ENCODE data around the gene DDX41. TPM values are rescaled to one million over a fixed set of nuclear protein-coding genes. Genes with fewer than 3 reads are reported as not detected.

Gene DDX41
- total and polyA plus RNA-seq, 3 experiments from 2014 or later = 61.7 to 164 (median 160) TPM

DNA sequence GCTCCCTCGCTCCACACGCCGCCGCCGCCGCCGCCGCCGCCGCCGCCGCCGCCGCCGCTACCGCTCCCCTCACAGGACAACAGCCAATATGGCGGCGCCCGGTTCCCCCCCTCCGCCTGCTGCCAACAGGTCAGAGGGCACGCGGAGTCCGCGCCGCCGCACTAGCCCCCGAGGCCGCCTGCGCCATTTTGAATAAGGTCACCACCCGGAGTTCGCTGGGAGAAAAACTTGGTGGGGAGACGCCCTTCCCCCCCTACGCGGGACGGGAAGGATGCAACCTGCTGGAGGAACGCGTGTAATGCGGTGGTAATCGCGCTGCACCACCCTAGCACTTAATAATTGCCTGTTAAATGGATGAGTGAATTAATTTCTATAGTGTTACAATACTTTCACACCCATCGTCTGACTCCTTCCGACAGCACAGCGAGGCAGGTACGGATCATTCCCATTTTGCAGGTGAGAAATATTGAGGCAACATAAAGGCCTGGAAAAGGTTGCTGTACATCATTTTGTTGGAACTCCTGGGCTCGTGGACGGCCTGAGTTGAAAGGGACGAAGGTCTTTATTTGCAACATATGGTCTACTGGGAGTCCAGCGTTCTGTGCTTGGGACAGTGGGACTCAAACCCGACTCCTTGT lies 37.8 kb upstream of the DDX41 start, which contains the start of gene FAM193B:
TSS of gene FAM193B (minus strand) at position 90 of the 638 bp plus-strand sequence. CDS start 105 bp downstream, outside the sequence.
- H3K9me3 ChIP-seq (ENCODE audit: low read length) = no peaks in the 10 kb centered on the region
- H3K4me3 ChIP-seq (ENCODE audit: low read length) = peak within 1 kb of the TSS; percentile 92
- H3K27me3 Mint-ChIP-seq = no peaks in the 10 kb centered on the region
- H3K36me3 Mint-ChIP-seq = peaks cover 0 to 27% (median 0%) of the 10 kb centered on the region in 3 donors
- H3K27me3 ChIP-seq (ENCODE audit: insufficient read depth, low read length, poor library complexity, severe bottlenecking) = no peaks in the 10 kb centered on the region
- H3K36me3 ChIP-seq (ENCODE audit: insufficient read depth, low read length) = no peaks in the 10 kb centered on the region
- H3K4me3 Mint-ChIP-seq = peak within 1 kb of the TSS; percentile 88 to 96 (median 89)
- H3K27ac ChIP-seq (ENCODE audit: low read depth, low read length) = peak within 1 kb of the TSS; percentile 49
- no peaks in the 10 kb centered on the region for H3K9me3 Mint-ChIP-seq
- peak within 1 kb of the TSS; percentile 32 to 90 (median 78) for H3K27ac Mint-ChIP-seq
- POLR2A ChIA-PET = no interaction called here
- peaks cover 38 to 62% (median 59%) of the 10 kb centered on the region in 3 donors for H3K4me1 Mint-ChIP-seq
- H3K4me1 ChIP-seq (ENCODE audit: insufficient read depth, low read length) = peaks cover 21% of the 10 kb centered on the region
- CTCF ChIA-PET = no interaction called here
- peak; percentile 90 to 96 (median 94) for DNase-seq

DNA sequence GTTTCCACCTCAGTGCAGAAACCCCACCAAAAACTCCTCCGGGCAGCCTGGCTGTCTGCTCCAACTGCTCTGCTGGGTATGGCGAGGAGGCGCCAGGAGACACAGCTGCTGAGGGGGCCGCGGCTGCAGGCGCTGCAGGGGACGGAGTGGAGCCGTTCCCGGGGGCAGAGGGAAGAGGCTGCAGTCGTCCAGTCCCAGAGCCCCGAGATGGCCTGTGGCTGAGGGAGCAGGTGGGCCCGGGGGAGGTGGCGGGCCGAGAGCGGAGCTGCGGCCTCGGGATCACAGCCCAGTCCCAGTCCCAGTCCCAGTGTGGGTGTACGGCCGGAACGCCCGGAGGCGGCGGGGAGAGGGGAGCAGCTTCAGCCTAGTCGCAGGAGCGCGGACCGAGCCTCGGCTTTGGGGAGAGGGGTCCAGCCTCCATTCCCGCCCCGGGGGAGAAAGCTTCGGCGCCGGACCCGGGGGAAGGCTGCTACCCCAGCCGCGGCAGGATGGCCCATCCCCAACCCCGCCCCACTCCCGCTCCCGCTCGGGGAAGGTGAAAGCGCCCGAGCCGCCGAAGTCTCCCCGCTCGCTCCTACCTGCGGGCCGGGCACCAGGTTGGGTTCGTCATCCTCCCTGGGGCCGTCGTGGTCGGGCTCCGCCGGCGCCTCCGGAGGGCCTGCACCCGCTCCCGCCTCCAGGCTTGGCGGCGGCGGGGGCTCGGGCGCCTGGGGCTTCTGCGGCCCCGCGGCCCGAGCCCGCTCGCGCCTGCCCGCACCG lies 37.1 kb upstream of the DDX41 start:
- ChIA-PET POLR2A (no interaction called here), CTCF (no interaction called here)
- peak overlapping the region; percentile 49 for H3K27ac ChIP-seq (ENCODE audit: low read depth, low read length)

DNA sequence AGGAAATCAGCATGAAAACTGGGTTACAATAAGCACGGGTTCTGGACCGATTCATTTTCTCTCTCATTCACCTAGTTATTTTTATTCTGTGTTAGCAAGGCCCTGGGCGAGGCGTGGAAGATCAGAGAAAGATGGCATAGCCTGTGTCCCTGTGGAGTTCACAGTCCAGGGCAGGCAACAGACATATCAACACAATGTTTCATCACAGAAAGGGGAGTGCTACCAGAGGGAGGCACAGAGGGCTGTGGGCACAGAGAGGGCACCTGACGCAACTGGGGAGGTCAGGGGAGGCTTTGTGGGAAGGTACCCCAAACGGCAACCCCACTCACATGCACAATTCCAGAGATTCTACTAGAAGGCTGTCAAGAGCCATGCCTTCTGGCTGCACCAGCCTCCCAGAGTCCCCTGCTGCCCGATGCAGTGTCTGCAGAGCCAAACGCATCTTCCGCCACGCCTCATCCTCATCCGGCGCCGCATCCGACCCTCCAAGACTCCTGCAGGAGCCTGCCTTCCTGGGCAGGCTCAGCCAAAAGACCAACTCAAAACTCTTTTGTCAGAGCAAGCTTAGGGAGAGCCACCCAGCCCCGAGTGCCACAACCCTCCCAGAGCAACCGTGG lies 36.2 kb upstream of the DDX41 start:
- ChIA-PET POLR2A (interaction anchor here (0.5 kb wide), 1 partner anchor 553 kb away, joined by 4 read pairs; no protein-coding TSS in a partner anchor), CTCF (no interaction called here)
- Histone ChIP-seq H3K36me3 (ENCODE audit: insufficient read depth, low read length) (no peaks in the 10 kb centered on the region), H3K9me3 (ENCODE audit: low read length) (no peaks in the 10 kb centered on the region), H3K27ac (ENCODE audit: low read depth, low read length) (peak overlapping the region; percentile 49), H3K4me1 (ENCODE audit: insufficient read depth, low read length) (peaks cover 21% of the 10 kb centered on the region), H3K4me3 (ENCODE audit: low read length) (peak overlapping the region; percentile 64), H3K27me3 (ENCODE audit: insufficient read depth, low read length, poor library complexity, severe bottlenecking) (no peaks in the 10 kb centered on the region)
- Mint-ChIP-seq H3K36me3 (peaks cover 0 to 32% (median 3%) of the 10 kb centered on the region in 3 donors), H3K9me3 (no peaks in the 10 kb centered on the region), H3K4me1 (peaks cover 45 to 70% (median 65%) of the 10 kb centered on the region in 3 donors), H3K27me3 (no peaks in the 10 kb centered on the region), H3K4me3 (peak overlapping the region; percentile 82 to 90 (median 88)), H3K27ac (peak overlapping the region; percentile 18 to 90 (median 72))
- DNase-seq = no peak

More for the DNA sequence above, 37.1 kb upstream of the DDX41 start:
- no peaks in the 10 kb centered on the region for H3K9me3 Mint-ChIP-seq
- Histone ChIP-seq H3K27me3 (ENCODE audit: insufficient read depth, low read length, poor library complexity, severe bottlenecking) (no peaks in the 10 kb centered on the region), H3K4me1 (ENCODE audit: insufficient read depth, low read length) (peaks cover 21% of the 10 kb centered on the region), H3K36me3 (ENCODE audit: insufficient read depth, low read length) (no peaks in the 10 kb centered on the region), H3K9me3 (ENCODE audit: low read length) (no peaks in the 10 kb centered on the region), H3K4me3 (ENCODE audit: low read length) (peak overlapping the region; percentile 64)
- H3K4me3 Mint-ChIP-seq = peak overlapping the region; percentile 82 to 91 (median 88)
- H3K4me1 Mint-ChIP-seq = peaks cover 38 to 65% (median 60%) of the 10 kb centered on the region in 3 donors
- peak in 2 of 5 donors; percentile 38 to 61 for DNase-seq
- H3K36me3 Mint-ChIP-seq = peaks cover 0 to 29% (median 0%) of the 10 kb centered on the region in 3 donors
- peak overlapping the region in 5 of 8 donors; percentile 38 to 74 (median 67) for H3K27ac Mint-ChIP-seq
- no peaks in the 10 kb centered on the region for H3K27me3 Mint-ChIP-seq

DNA sequence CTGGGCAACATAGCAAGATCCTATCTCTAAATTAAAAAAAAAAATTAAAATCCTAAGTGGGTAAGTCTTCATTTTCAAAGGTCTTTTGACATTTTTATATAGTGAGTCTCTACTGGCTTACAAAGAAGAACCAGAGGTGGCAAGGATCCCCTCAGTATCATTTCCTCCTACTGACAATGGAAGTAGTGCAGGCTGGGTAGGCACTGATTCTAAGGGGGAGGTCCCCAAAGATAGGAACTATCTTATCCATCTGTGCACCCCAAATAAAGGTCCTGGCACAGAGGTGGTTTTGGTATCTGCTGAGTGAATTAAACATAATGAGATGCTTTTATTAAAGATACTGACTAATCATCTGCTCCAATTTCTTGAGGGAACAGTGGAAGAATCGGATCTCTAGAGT lies 33.4 kb upstream of the DDX41 start:
- Mint-ChIP-seq H3K4me3 (peak overlapping the region in 2 of 7 donors; percentile 10 to 13), H3K4me1 (peaks cover 47 to 69% (median 67%) of the 10 kb centered on the region in 3 donors), H3K27ac (peak overlapping the region in 2 of 8 donors; percentile 19 to 40), H3K9me3 (no peaks in the 10 kb centered on the region), H3K27me3 (no peaks in the 10 kb centered on the region), H3K36me3 (peaks cover 0 to 44% (median 3%) of the 10 kb centered on the region in 3 donors)
- Histone ChIP-seq H3K4me3 (ENCODE audit: low read length) (no peak overlapping the region), H3K27ac (ENCODE audit: low read depth, low read length) (no peak overlapping the region), H3K9me3 (ENCODE audit: low read length) (no peaks in the 10 kb centered on the region), H3K36me3 (ENCODE audit: insufficient read depth, low read length) (no peaks in the 10 kb centered on the region), H3K4me1 (ENCODE audit: insufficient read depth, low read length) (peaks cover 21% of the 10 kb centered on the region), H3K27me3 (ENCODE audit: insufficient read depth, low read length, poor library complexity, severe bottlenecking) (no peaks in the 10 kb centered on the region)
- no peak for DNase-seq
- POLR2A ChIA-PET = no interaction called here
- CTCF ChIA-PET = interaction anchor here (1.1 kb wide), 1 partner anchor 160 kb away, joined by 4 read pairs; no protein-coding TSS in a partner anchor

DNA sequence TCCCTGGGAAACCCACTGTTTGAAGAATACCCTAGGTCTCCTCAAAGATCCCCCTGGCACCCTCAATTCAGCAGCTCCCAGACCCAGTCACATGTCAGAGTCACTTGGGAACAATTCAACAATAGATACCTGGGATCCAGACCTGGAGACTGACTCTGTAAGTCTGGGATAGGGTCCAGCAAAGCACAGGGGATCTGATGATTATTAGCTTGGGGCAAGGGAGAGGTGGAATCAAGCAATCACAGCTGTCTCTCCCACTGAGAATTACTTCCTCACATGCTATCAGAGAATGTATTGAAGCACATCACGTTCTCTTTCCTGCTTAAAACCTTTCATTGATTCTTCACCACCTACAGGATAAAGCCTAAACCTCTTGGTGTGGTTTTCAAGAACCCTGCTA lies 31.7 kb upstream of the DDX41 start:
- peaks cover 15% of the 10 kb centered on the region for H3K4me1 ChIP-seq (ENCODE audit: insufficient read depth, low read length)
- H3K4me3 ChIP-seq (ENCODE audit: low read length) = no peak overlapping the region
- no peak overlapping the region for H3K27ac ChIP-seq (ENCODE audit: low read depth, low read length)
- H3K9me3 ChIP-seq (ENCODE audit: low read length) = no peaks in the 10 kb centered on the region
- Mint-ChIP-seq H3K4me3 (no peak overlapping the region), H3K27ac (no peak overlapping the region), H3K4me1 (peaks cover 45 to 73% (median 72%) of the 10 kb centered on the region in 3 donors), H3K27me3 (no peaks in the 10 kb centered on the region), H3K36me3 (peaks cover 0 to 44% (median 3%) of the 10 kb centered on the region in 3 donors), H3K9me3 (no peaks in the 10 kb centered on the region)
- DNase-seq = no peak
- no peaks in the 10 kb centered on the region for H3K27me3 ChIP-seq (ENCODE audit: insufficient read depth, low read length, poor library complexity, severe bottlenecking)
- ChIA-PET POLR2A (interaction anchor here (0.6 kb wide), 1 partner anchor 18 kb away, joined by 3 read pairs; no protein-coding TSS in a partner anchor), CTCF (interaction anchor here (1.1 kb wide), 2 partner anchors 11 to 21 kb away, joined by 3 to 4 read pairs; no protein-coding TSS in a partner anchor)
- H3K36me3 ChIP-seq (ENCODE audit: insufficient read depth, low read length) = no peaks in the 10 kb centered on the region

DNA sequence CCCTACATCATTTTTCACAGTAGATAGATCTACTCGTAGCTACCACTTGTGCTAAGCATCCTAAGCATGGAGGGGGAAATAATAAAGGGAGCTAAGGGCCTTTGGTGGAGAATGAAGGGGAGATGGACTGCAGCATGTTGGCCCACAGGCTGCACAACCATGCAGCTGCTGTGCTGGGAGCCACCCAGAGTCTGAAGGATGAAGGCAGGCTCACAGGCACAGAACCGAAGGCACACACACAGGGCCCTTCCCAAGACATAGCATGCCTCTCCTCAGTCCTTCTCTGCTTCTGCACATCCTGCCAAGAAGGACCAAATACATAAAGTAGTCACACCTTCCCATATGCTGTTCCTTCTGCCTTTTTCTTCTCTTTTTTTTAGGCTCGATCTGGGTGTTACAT lies 31.0 kb upstream of the DDX41 start:
- Mint-ChIP-seq H3K27me3 (no peaks in the 10 kb centered on the region), H3K4me1 (peaks cover 38 to 71% (median 69%) of the 10 kb centered on the region in 3 donors), H3K27ac (peak overlapping the region in 3 of 8 donors; percentile 39 to 94 (median 47)), H3K4me3 (no peak overlapping the region), H3K9me3 (no peaks in the 10 kb centered on the region), H3K36me3 (peaks cover 0 to 44% (median 3%) of the 10 kb centered on the region in 3 donors)
- CTCF ChIA-PET = interaction anchor here (1.1 kb wide), 2 partner anchors 10 to 20 kb away, joined by 3 to 4 read pairs; no protein-coding TSS in a partner anchor
- H3K27me3 ChIP-seq (ENCODE audit: insufficient read depth, low read length, poor library complexity, severe bottlenecking) = no peaks in the 10 kb centered on the region
- H3K27ac ChIP-seq (ENCODE audit: low read depth, low read length) = no peak overlapping the region
- no peaks in the 10 kb centered on the region for H3K36me3 ChIP-seq (ENCODE audit: insufficient read depth, low read length)
- no peak for DNase-seq
- H3K9me3 ChIP-seq (ENCODE audit: low read length) = no peaks in the 10 kb centered on the region
- H3K4me1 ChIP-seq (ENCODE audit: insufficient read depth, low read length) = peaks cover 7% of the 10 kb centered on the region
- POLR2A ChIA-PET = interaction anchor here (0.6 kb wide), 1 partner anchor 19 kb away, joined by 3 read pairs; no protein-coding TSS in a partner anchor
- no peak overlapping the region for H3K4me3 ChIP-seq (ENCODE audit: low read length)

DNA sequence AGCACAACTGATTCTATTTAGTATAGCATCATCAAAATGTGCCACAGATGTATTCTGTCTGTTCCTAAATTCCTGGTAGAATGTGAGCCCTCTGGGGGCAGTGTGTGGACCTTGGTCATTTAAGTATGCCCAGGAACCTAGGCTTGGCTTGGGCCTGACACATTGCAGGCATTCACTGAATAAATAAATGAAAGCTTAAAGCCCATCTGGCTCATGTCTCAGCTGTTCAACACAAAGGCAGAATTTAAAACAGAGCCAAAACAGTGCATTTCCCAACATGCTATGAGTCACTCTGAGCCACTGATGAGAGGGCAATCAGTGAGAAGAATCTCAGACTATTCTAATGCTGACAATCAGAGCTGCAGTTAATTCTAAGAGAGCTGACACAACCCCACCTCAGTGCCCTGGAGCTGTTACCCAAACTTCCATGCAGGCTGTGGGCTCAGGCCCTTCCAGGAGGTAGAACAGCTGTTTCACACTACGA lies 29.5 kb upstream of the DDX41 start:
- peaks cover 0 to 42% (median 3%) of the 10 kb centered on the region in 3 donors for H3K36me3 Mint-ChIP-seq
- Histone ChIP-seq H3K27ac (ENCODE audit: low read depth, low read length) (no peak overlapping the region), H3K27me3 (ENCODE audit: insufficient read depth, low read length, poor library complexity, severe bottlenecking) (no peaks in the 10 kb centered on the region), H3K4me3 (ENCODE audit: low read length) (no peak overlapping the region), H3K36me3 (ENCODE audit: insufficient read depth, low read length) (no peaks in the 10 kb centered on the region), H3K9me3 (ENCODE audit: low read length) (no peaks in the 10 kb centered on the region), H3K4me1 (ENCODE audit: insufficient read depth, low read length) (no peaks in the 10 kb centered on the region)
- ChIA-PET CTCF (interaction anchor here (1.3 to 1.6 kb wide), 2 partner anchors 21 to 45 kb away, joined by 3 read pairs; no protein-coding TSS in a partner anchor), POLR2A (no interaction called here)
- no peak overlapping the region for H3K4me3 Mint-ChIP-seq
- H3K27me3 Mint-ChIP-seq = no peaks in the 10 kb centered on the region
- DNase-seq = no peak
- peaks cover 34 to 61% (median 61%) of the 10 kb centered on the region in 3 donors for H3K4me1 Mint-ChIP-seq
- no peaks in the 10 kb centered on the region for H3K9me3 Mint-ChIP-seq
- H3K27ac Mint-ChIP-seq = peak overlapping the region in 1 of 8 donors; percentile 68

All from CD8-positive, alpha-beta memory T cell (primary cell).